ENCODE results near the gene NUDT22.

The NUDT22 gene

DNA sequence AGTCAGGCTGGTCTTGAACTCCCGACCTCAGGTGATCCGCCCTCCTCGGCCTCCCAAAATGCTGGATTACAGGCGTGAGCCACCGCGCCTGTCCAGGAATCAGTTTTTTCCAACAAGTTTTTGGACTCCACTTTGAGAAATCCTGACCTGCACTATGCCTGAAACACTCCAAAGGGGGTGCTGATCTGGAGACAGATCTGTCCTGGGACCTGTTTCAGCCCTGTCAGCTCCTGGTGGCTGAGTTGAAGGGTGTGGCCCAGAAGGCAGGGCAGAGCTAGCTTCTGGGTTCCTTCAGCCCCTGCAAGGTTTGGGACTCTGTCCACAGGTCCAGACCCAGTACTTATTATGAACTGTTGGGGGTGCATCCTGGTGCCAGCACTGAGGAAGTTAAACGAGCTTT is 5.5 kb downstream of the NUDT22 start:
- Histone ChIP-seq H3K27ac (ENCODE audit: low read length) (no peak overlapping the region), H3K4me2 (ENCODE audit: low read length) (peak overlapping the region; percentile 93), H3K79me2 (ENCODE audit: low read length) (peaks cover 21% of the 10 kb centered on the region), H3K9ac (ENCODE audit: low read length) (no peak overlapping the region), H3K36me3 (replicated peaks; ENCODE audit: low read depth, low read length) (peaks cover 8% of the 10 kb centered on the region), H3K4me1 (ENCODE audit: low read length) (peaks cover 29% of the 10 kb centered on the region), H4K20me1 (ENCODE audit: insufficient read depth, low read length) (peaks cover 9% of the 10 kb centered on the region; the same call in 1 of the 2 replicates), H3K27me3 (ENCODE audit: low read depth, low read length) (no peaks in the 10 kb centered on the region), H3K4me3 (ENCODE audit: low read length) (peak overlapping the region; percentile 89; the same call in 1 of the 2 replicates), H2AFZ (ENCODE audit: low read depth, low read length) (no peak overlapping the region), H3K9me3 (ENCODE audit: insufficient read depth, low read length) (no peaks in the 10 kb centered on the region)
- TF ChIP-seq EZH2phosphoT487 (IDR thresholded peaks at IDR 0.05; ENCODE audit: low read depth): no peak
- TF ChIP-seq, protein P1, sequence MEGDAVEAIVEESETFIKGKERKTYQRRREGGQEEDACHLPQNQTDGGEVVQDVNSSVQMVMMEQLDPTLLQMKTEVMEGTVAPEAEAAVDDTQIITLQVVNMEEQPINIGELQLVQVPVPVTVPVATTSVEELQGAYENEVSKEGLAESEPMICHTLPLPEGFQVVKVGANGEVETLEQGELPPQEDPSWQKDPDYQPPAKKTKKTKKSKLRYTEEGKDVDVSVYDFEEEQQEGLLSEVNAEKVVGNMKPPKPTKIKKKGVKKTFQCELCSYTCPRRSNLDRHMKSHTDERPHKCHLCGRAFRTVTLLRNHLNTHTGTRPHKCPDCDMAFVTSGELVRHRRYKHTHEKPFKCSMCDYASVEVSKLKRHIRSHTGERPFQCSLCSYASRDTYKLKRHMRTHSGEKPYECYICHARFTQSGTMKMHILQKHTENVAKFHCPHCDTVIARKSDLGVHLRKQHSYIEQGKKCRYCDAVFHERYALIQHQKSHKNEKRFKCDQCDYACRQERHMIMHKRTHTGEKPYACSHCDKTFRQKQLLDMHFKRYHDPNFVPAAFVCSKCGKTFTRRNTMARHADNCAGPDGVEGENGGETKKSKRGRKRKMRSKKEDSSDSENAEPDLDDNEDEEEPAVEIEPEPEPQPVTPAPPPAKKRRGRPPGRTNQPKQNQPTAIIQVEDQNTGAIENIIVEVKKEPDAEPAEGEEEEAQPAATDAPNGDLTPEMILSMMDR (IDR thresholded peaks at IDR 0.05; ENCODE audit: low read depth, low read length): no peak

DNA sequence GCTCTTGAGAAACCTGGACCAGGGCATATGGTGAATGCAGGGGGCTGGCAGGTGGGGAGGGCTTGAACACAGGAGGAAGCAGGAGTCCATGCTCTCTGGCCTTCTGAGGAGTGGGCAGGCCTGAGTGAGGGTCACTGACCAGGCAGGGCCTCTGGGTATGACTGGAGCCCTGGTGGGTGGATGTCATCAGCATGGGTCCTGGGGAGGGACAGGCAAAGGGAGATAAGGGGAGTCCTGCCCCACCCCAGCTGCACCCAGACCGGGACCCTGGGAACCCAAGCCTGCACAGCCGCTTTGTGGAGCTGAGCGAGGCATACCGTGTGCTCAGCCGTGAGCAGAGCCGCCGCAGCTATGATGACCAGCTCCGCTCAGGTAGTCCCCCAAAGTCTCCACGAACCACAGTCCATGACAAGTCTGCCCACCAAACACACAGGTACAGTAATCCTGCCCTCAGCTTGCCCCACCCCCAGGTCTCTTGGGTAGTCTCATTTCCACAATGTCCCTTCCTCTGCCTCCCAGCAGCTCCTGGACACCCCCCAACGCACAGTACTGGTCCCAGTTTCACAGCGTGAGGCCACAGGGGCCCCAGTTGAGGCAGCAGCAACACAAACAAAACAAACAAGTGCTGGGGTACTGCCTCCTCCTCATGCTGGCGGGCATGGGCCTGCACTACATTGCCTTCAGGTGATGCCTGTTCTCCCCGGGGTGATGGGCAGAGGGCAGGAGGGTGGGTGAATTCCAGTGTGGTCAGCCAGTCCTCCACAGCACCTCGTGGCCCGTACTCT is 6.3 kb downstream of the NUDT22 start:
- Histone ChIP-seq H3K4me2 (ENCODE audit: low read length) (no peak overlapping the region), H3K9ac (ENCODE audit: low read length) (no peak overlapping the region)

DNA sequence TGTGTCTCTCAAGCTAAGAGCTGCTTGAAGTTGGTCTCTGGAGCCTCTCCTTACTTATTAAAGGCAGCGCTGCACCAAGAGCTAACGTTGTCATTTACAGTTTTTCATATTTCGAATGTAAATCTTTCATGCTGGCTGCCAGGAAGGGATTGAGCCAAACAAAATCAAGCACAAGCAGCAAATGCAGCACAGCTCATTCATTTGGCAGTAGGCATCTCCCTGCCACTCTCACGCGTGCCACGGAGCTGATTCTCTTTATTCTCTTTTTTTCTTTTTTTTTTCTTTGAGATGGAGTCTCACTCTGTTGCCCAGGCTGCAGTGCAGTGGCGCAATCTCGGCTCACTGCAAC is 6.9 kb downstream of the NUDT22 start:
- H3K79me2 ChIP-seq (ENCODE audit: low read length): peaks cover 13% of the 10 kb centered on the region
- peaks cover 32% of the 10 kb centered on the region for H3K4me1 ChIP-seq (ENCODE audit: low read length)
- no peak overlapping the region for H3K4me3 ChIP-seq (ENCODE audit: low read length)
- no peak overlapping the region for H3K27ac ChIP-seq (ENCODE audit: low read length)
- TF ChIP-seq EZH2phosphoT487 (IDR thresholded peaks at IDR 0.05; ENCODE audit: low read depth): no peak
- TF ChIP-seq, protein P1 (IDR thresholded peaks at IDR 0.05; ENCODE audit: low read depth, low read length): no peak
- peaks cover 9% of the 10 kb centered on the region; the same call in 1 of the 2 replicates for H4K20me1 ChIP-seq (ENCODE audit: insufficient read depth, low read length)
- no peaks in the 10 kb centered on the region for H3K9me3 ChIP-seq (ENCODE audit: insufficient read depth, low read length)
- peaks cover 17% of the 10 kb centered on the region for H3K36me3 ChIP-seq (replicated peaks; ENCODE audit: low read depth, low read length)
- H3K9ac ChIP-seq (ENCODE audit: low read length): no peak overlapping the region
- H3K4me2 ChIP-seq (ENCODE audit: low read length): no peak overlapping the region
- no peak overlapping the region for H2AFZ ChIP-seq (ENCODE audit: low read depth, low read length)
- no peaks in the 10 kb centered on the region for H3K27me3 ChIP-seq (ENCODE audit: low read depth, low read length)

More for the DNA sequence above, 6.3 kb downstream of the NUDT22 start:
- H3K9me3 ChIP-seq (ENCODE audit: insufficient read depth, low read length): no peaks in the 10 kb centered on the region
- H3K4me3 ChIP-seq (ENCODE audit: low read length): no peak overlapping the region
- peaks cover 30% of the 10 kb centered on the region for H3K4me1 ChIP-seq (ENCODE audit: low read length)
- H2AFZ ChIP-seq (ENCODE audit: low read depth, low read length): no peak overlapping the region
- no peak overlapping the region for H3K27ac ChIP-seq (ENCODE audit: low read length)
- peaks cover 11% of the 10 kb centered on the region for H3K36me3 ChIP-seq (replicated peaks; ENCODE audit: low read depth, low read length)
- TF ChIP-seq EZH2phosphoT487 (IDR thresholded peaks at IDR 0.05; ENCODE audit: low read depth): no peak
- TF ChIP-seq, protein P1 (IDR thresholded peaks at IDR 0.05; ENCODE audit: low read depth, low read length): no peak
- no peaks in the 10 kb centered on the region for H3K27me3 ChIP-seq (ENCODE audit: low read depth, low read length)
- H4K20me1 ChIP-seq (ENCODE audit: insufficient read depth, low read length): peaks cover 9% of the 10 kb centered on the region; the same call in 1 of the 2 replicates
- peaks cover 15% of the 10 kb centered on the region for H3K79me2 ChIP-seq (ENCODE audit: low read length)

- Histone ChIP-seq H3K9ac (ENCODE audit: low read length) (peak within 1 kb of the TSS; percentile 81), H3K9me3 (ENCODE audit: insufficient read depth, low read length) (no peaks in the 10 kb centered on the region), H3K4me2 (ENCODE audit: low read length) (peak within 1 kb of the TSS; percentile 99), H3K36me3 (replicated peaks; ENCODE audit: low read depth, low read length) (peaks cover 28% of the 10 kb centered on the region), H3K79me2 (ENCODE audit: low read length) (peaks cover 13% of the 10 kb centered on the region), H3K4me1 (ENCODE audit: low read length) (peaks cover 43% of the 10 kb centered on the region), H3K27me3 (ENCODE audit: low read depth, low read length) (no peaks in the 10 kb centered on the region), H4K20me1 (ENCODE audit: insufficient read depth, low read length) (peaks cover 9% of the 10 kb centered on the region; the same call in 1 of the 2 replicates), H3K4me3 (ENCODE audit: low read length) (peak within 1 kb of the TSS; percentile 94), H3K27ac (ENCODE audit: low read length) (peak within 1 kb of the TSS; percentile 35), H2AFZ (ENCODE audit: low read depth, low read length) (no peak within 1 kb of the TSS)
- TF ChIP-seq, protein P1 (IDR thresholded peaks at IDR 0.05; ENCODE audit: low read depth, low read length): no peak
- TF ChIP-seq EZH2phosphoT487 (IDR thresholded peaks at IDR 0.05; ENCODE audit: low read depth): no peak
Measured at GRCh38 chr11:64233913-64234586, 8.0 kb downstream of the NUDT22 start, which contains the start of gene VEGFB. Gene VEGFB (plus strand): TSS chr11:64234584. CDS start chr11:64234834, 250 bp downstream.

Data from OCI-LY3 (cell line).